GM20000 (cell line): ENCODE data around the gene SAPCD1.
"Not testable (repeated sequence)": the region's sequence is repeated elsewhere in the genome, so short reads cannot be mapped to it uniquely, and the experiment has no call there.

Experiments used
- DNase-seq: peaks from one replicate; pipeline ENCODE4 v3.0.0; 2012; ENCODE audit warnings: low spot score
- CTCF ChIP-seq: IDR thresholded peaks from 2 replicates; pipeline ENCODE4 v1.5.1; 2012; ENCODE audit warnings: mild to moderate bottlenecking, control low read depth; ENCODE audit errors: extremely low read depth, missing control alignments

SAPCD1 gene

GRCh38 chr6:31799781-31800180 is 37.3 kb downstream of the SAPCD1 start:
- DNase-seq, result no peak
- TF ChIP-seq CTCF, result no peak

- not testable (repeated sequence) for DNase-seq
Observed at GRCh38 chr6:31801031-31801927, 38.8 kb downstream of the SAPCD1 start.

- no peak for DNase-seq
Observed at GRCh38 chr6:31805939-31806469, 43.5 kb downstream of the SAPCD1 start.

GRCh38 chr6:31806470-31807272 is 44.2 kb downstream of the SAPCD1 start, which contains the start of gene LSM2:
TSS of gene LSM2 (minus strand) at chr6:31806966. CDS start at chr6:31806757, 209 bp downstream.
- no peak for TF ChIP-seq CTCF
- peak; percentile 99 for DNase-seq

More at GRCh38 chr6:31805939-31806469, 43.5 kb downstream of the SAPCD1 start:
- TF ChIP-seq CTCF, result no peak

GRCh38 chr6:31808599-31808998 is 46.1 kb downstream of the SAPCD1 start:
- not testable (repeated sequence) for DNase-seq

- DNase-seq, result no peak
- TF ChIP-seq CTCF, result no peak
Observed at GRCh38 chr6:31811645-31812044, 49.2 kb downstream of the SAPCD1 start.

- DNase-seq, result no peak
- no peak for TF ChIP-seq CTCF
Observed at GRCh38 chr6:31813465-31813849, 51.0 kb downstream of the SAPCD1 start.
